SH-SY5Y (cell line): ENCODE results near the gene RFNG.

ENCODE experiments used
- GATA2 ChIP-seq: IDR thresholded peaks from 2 replicates; pipeline ENCODE4 v1.6.1; 2011; ENCODE audit warnings: mild to moderate bottlenecking, low read depth, low read length
- GATA3 ChIP-seq: IDR thresholded peaks from 2 replicates; pipeline ENCODE4 v1.6.1; 2011; ENCODE audit warnings: low read depth, mild to moderate bottlenecking, low read length, moderate library complexity

GRCh38 chr17:82061047-82061925, 9.7 kb upstream of the RFNG start:
- TF ChIP-seq GATA2 = no peak
- TF ChIP-seq GATA3 = no peak
